MM.1S (cell line): ENCODE results near the gene MCUR1.

Experiments
- CTCF ChIP-seq: fragments of 300-600 bp; sonication (generic); IDR thresholded peaks from 2 replicates; pipeline ENCODE4 v1.5.1; 2016; ENCODE audit warnings: antibody characterized with exemption, low read length, mixed read lengths
- EZH2 ChIP-seq: fragments of 300-600 bp; sonication (generic); optimal IDR thresholded peaks from 2 replicates; pipeline ENCODE3; 2017; ENCODE audit warnings: low read depth, mild to moderate bottlenecking, antibody characterized with exemption, low read length, mixed read lengths
- EZH2phosphoT487 ChIP-seq: fragments of 300-600 bp; sonication (generic); IDR thresholded peaks from 2 replicates; pipeline ENCODE4 v1.6.1; 2018; ENCODE audit warnings: antibody characterized with exemption, low read length

GRCh38 chr6:13838616-13839015, 24.3 kb upstream of the MCUR1 start:
- TF ChIP-seq CTCF (no peak), EZH2 (no peak), EZH2phosphoT487 (no peak)
